GM18909 (cell line): Measurements from ENCODE around the gene SHLD1.
"Not testable (repeated sequence)": the region's sequence is repeated elsewhere in the genome, so short reads cannot be mapped to it uniquely, and the experiment has no call there.

Experiments
- ATAC-seq: cut with Tn5 transposase; IDR thresholded peaks from one replicate; pipeline ENCODE4 v1.9.1; 2021; ENCODE audit warnings: mild to moderate bottlenecking; ENCODE audit not compliant: unreplicated experiment, poor library complexity

SHLD1 gene, protein sequence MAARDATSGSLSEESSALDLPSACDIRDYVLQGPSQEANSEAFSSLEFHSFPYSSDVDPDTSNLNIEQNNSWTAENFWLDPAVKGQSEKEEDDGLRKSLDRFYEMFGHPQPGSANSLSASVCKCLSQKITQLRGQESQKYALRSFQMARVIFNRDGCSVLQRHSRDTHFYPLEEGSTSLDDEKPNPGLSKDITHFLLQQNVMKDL

DNA sequence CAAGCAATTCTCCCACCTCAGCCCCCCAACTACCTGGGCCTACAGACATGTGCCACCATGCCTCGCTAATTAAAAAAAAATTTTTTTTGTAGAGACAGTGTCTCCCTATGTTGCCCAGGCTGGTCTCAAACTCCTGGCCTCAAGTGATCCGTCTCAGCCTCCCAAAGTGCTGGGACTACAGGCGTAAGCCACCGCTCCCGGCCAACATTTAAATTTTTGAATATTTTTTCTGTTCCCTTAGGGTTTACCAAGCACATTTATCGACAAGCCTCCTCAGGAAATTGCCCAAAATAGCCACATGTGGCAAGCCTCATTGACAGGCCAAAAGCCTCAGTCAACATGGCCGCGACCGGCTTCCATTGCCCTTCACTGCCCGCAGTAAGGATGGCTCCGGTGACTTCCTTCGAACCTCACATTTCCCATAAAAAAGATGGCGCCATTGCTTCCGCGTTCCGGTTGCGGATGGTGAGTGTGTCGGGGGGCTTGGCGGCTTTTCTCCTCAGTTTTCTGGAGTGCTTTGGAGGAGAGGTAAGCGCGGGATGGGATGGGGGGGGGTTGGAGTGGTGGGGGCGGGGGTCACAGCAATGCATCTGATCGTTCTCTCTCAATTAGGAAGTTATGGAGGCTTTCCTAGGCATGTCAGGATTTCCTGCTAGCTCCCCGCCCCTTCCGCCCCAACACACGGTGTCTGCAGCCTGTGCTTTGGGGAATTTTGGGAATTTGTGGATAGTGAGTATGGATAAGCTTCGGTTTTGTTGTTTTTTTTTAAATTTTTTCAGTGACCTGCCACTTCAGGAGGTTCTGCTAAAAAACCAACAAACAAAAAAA, at the start of gene SHLD1:
Gene SHLD1, plus strand, starts transcription at position 450 of the 828 bp plus-strand sequence. CDS start 22,465 bp downstream, outside the sequence.
- peak; percentile 87 for ATAC-seq

DNA sequence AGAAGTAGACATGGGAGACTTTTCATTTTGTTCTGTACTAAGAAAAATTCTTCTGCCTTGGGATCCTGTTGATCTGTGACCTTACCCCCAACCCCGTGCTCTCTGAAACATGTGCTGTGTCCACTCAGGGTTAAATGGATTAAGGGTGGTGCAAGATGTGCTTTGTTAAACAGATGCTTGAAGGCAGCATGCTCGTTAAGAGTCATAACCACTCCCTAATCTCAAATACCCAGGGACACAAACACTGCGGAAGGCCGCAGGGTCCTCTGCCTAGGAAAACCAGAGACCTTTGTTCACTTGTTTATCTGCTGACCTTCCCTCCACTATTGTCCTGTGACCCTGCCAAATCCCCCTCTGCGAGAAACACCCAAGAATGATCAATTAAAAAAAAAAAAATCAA, 47.9 kb upstream of the SHLD1 start:
- not testable (repeated sequence) for ATAC-seq

DNA sequence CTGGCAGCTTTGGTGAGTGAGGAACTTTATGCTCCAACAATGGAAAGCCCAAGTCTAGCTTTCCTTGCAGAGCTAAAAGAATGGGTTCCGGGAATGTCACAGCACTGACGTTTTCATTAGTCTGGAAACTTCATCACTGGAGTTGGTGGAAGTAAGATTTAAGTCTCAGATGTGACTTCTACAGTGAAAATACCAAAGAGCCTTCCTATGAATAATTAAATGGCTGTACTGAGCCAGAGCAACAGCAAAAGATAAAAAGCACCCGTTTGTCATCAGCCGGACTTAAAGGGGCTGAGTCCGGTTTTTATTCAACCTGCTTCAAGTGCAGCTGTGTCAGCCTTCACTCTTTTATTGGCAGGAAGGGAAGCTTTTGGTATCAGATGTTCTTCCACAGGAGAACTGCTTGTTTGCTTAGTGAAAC, 46.5 kb upstream of the SHLD1 start:
- no peak for ATAC-seq

DNA sequence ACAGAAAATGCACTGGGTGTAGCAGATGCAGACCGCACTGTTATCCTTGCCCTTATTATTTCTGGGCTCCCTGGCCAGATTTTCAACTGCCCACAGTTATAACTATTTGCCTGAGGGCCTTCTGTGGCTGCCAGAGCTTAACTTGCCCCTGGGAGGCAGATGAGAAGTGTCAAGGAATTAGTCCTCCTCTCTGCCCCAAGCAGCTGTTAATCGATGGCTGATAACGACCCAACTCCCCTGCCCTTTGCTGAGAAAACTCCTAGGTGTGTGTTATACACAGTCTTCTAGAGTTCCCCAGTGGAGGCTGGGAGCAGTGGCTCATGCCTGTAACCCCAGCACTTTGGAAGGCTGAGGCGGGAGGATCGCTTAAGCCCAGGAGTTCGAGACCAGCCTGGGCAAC, 44.4 kb upstream of the SHLD1 start:
- no peak for ATAC-seq

DNA sequence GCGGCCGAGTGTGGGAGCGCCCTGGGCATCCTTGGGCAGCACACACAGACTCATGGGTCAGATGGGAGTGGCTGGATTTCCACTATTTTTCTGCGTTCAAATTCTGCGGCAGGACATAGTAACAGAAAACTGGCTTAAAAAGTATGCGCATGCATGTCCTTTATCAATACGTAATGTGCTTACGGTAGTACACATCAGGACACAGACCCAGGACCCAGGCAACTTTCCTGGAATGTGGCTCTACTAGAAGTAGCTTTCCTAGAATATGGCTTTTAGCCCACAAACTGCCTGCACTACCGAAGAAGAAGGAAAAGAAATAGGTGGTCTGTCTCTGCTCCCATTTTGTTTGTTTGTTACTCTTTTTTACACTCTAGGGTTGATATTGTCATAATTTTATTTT, 43.4 kb upstream of the SHLD1 start:
- no peak for ATAC-seq

DNA sequence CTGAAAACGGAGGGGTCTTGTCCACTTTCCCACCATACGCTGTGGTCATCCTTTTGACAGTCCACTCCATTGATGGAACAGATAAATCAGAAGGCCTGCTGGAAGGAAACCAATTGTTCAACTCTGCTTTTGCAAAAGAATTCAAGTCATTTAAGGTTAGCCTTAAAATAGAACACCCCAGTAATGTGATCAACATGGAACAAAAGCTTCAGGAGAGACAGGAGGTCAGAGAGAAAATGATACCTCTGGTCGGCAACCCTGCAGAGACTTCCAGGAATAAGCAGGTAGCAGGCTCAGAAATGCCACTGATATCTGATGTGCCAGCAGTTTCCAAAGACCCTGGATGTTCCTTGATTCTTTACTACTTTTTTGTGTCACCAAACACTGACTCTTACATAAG, 39.6 kb upstream of the SHLD1 start:
- ATAC-seq, result no peak

DNA sequence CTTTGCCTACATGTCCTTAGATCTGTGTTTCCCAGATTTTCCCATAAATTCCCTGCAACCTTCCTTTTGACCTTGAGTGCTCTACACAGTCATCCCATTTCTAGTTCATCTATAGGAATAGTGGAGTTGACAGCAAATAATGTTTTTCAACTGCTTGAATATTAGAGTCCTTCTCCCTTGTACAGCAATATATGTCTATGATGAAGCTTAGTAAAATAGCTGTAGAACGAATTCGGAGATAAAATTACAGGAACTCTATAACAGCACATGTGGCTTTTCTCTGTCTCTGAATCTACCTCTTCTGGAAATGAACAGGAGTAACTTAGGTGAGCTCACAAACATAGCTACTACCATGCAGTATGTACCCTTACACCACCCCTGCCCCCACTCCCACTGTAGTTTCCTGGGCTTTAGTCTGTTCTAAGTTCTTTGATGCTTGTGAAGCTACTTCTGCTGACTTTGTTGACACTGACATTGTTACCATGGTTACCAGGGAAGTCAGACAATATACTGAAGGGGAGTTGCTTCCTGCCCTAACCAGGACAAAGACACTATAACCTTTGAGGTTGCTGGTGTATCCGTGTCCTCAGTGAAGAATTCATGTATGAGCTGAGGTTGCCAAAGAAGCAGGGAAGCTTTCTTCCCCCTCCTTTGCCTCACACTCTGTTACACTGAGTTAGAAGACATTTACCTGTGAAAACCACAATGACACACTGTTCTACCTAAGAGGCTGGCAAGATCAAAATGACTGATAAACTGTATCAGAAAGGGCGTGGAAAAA, 35.8 kb upstream of the SHLD1 start:
- no peak for ATAC-seq

DNA sequence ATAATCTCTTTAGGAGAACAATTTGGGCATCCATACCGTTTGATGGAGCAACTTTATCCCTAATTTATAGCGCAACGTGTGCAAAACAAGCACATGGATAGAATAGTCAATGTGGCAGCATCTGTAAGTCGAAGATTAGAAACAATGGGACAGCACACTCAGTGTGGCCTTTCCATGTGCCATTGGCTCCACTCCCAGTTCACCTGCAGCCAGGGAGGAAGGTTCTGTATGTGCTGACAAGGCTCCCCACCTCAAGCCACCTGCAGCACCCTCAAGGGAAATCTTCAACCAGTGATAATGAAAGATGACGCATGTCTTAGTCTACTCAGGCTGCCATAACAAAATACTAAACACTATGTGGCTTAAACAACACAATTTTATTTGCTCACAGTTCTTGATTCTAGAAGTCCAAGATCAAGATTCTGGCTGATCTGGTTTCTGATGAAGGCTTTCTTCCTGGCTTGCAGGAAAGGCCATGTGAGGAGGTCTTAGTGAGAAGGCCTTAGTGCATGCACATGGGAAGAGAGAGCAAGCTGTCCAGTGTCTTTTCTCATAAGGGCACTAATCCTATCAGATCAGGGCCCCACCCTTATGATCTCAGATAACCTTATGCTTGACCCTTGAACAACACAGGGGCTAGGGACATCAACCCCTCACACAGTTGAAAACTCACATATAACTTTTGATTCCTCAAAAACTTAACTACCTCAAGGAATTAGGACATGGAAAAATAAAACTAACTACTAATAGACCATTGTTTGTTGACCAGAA, 34.9 kb upstream of the SHLD1 start:
- no peak for ATAC-seq

DNA sequence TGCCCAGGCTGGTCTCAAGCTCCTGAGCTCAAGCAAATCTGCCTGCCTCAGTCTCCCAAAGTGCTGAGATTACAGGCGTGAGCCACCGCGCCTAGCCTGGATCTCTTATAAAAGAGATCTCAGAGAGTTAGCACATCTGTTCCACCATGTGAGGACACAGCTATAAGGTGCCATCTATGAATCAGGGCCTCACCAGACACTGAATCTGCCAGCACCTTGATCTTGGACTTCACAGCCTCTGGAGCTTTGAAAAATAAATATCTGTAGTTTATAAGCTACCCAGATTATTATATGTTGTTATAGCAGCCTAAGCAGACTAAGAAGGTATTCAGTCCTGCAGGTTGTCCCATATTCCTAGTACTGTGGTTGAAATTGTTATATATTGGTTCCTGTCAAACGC, 33.2 kb upstream of the SHLD1 start:
- ATAC-seq, result no peak

DNA sequence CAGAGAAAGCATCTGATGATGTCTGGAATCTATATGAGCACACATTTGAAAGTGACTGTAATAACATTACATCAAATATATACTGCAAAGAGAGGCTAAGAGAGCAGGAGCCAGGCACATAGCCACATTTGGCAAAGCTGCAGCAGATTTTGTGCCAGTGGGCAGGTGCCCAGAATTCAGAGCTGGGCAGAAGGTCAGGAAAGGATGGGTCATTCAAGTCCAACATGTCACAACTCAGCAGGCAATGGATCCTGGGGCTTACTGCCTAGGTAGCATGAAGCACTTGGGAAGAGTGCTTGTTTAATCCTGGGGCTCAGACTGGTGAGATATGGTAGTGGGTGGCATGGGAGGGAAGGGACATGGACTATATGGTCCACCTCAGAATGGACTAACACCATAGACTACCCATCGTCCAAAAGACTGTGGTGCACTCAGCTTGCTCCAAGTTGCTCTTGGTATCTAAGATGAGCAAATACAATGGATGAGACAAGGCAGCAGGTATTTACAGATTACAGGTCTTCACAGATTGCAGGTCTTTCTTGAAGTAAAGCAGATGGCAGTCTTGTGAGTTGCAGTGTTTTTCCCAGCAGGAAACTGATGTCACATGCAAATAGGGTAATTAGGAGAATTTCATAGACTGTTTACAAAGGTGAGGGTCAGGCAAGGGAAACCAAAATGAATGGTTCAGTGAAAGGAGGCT, 31.2 kb upstream of the SHLD1 start:
- no peak for ATAC-seq

DNA sequence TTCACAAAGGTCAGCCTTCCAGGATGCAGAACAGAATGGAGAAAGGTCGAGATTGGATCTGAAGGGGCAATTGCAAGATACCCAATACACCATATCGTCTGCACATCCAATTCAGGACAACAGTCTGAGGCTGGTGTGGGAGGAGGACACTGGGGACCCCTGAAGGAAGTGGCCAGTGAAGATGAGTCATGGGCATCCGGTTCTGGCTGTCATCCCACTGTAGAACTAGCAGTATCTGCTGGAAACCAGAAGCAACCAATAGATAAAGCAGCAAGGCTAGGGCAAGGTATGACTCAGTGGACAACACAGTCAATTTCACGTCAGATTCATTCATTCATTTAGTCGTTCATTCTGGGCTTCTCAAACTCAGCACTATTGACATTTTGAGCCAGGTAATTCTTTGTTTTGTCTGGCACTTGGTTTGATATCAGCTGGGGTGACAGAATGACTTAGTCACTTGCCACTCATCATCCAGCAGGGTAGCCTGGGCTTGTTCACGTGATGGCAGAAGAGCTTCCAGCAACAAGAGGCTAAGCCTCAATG, 30.3 kb upstream of the SHLD1 start:
- no peak for ATAC-seq

DNA sequence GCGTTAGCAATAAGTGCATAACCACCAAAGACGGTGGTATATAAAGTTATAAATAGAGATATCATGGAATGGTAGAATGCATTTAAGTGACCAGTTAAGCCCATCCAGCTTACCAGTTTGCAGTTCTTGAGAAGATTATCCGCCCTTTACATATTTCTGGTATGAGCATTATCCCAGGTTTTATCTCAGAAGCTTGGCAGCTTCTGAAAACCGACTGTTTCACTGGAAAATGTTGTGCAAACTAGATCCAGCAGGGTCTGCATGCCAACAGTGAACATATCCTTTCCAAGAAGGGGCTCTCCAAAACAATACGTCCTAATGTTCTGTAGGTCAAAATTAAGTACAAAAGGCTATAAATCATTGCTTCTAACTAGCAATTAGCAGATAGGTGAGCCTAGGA, 29.5 kb upstream of the SHLD1 start:
- ATAC-seq, result no peak

DNA sequence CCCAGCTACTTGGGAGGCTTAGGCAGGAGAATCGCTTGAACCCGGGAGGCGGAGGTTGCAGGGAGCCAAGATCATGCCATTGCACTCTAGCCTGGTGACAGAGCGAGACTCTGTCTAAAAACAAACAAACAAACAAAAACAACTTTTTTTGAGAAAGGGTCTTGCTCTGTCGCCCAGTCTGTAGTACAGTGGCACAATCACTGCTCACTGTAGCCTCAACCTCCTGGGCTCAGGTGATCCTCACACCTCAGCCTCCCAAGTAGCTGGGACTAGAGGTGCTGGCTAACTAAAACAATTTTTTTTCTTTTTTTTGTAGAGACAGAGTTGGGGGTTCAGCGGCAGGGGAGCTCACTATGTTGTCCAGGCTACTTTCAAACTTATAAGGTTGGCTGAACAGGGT, 28.8 kb upstream of the SHLD1 start:
- not testable (repeated sequence) for ATAC-seq

DNA sequence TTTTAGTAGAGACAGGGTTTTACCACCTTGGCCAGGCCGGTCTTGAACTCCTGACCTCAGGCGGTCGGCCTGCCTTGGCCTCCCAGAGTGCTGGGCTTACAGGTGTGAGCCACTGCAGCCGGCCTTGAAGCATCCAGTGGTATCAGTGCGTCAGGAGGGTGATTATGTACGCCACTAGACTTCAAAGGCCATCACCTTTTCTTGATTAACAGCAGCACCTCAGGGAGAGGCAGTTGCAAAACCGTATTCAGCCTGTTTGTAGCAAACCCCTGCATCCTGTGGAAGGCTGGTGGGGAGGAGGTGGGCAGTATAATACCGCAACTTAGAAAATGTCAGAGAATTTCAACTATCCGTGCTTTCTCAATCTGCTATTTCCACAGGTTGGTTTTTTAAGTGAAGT, 27.3 kb upstream of the SHLD1 start:
- ATAC-seq, result no peak

DNA sequence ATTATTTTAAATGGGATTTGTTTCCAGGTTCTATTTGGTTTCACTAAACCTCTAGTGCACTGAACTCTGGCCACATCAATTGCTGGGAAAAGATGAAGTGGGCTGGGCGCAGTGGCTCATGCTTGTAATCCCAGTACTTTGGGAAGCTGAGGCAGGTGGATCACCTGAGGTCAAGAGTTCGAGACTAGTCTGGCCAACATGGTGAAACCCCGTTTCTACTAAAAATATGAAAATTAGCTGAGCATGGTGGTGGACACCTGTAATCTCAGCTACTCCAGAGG, 25.1 kb upstream of the SHLD1 start:
- not testable (repeated sequence) for ATAC-seq

DNA sequence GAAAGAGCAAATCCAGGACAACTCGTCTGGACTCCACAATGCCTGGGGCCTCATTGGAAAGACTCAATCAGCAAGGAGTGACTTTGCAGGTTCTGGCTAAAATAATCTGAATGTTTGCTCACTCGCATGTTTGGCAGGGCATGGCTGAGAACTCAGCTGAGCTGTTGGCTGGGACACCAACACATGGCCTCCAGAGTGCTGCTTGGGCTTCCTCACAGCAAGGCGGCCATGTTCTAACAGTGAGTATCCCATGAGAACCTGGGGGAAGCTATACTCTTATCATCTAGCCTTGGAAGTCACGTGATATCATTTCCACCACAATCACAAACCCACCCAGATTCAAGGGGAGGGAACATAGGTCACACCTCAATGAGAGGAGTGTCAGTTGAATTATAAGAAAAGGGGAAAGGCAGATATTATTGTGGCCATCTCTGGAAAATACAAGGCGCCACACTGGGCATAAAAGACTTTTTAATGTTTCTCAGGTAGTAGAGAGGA, 23.1 kb upstream of the SHLD1 start:
- ATAC-seq, result no peak

DNA sequence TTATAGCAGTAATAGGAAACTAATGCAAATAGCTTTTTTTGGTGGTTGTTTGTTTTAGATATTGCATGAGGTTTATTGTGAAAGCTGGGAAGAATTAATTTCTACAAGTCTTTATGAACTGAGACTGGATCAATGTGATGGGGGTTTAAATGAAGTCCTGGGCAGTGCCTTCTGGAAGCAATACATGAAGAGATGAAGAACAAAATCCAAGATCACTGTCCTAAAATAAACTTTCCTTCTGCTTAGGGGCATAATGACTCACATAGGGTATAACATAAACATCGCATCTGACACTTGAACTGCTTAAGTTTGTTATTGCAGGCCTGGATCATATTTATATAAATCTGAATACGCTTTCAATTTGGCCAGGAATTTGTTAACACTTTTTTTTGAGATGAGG, 20.9 kb upstream of the SHLD1 start:
- no peak for ATAC-seq

DNA sequence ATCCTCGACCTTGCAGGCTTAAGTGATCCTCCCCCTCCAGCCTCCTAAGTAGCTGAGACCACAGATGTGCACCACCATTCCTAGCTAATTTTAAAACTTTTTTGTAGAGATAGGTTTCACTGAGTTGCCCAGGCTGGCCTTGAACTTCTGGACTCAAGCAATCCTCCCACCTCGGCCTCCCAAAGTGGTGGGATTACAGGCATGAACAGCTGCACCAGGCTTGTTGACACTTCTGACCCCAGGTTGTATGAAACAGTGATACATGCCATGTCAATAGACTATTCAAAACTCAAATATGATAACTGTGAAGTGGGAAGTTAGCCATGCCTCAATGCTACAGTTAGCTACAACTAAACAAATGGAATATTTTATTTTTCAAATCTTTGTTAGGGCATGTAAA, 20.1 kb upstream of the SHLD1 start:
- ATAC-seq, result no peak

DNA sequence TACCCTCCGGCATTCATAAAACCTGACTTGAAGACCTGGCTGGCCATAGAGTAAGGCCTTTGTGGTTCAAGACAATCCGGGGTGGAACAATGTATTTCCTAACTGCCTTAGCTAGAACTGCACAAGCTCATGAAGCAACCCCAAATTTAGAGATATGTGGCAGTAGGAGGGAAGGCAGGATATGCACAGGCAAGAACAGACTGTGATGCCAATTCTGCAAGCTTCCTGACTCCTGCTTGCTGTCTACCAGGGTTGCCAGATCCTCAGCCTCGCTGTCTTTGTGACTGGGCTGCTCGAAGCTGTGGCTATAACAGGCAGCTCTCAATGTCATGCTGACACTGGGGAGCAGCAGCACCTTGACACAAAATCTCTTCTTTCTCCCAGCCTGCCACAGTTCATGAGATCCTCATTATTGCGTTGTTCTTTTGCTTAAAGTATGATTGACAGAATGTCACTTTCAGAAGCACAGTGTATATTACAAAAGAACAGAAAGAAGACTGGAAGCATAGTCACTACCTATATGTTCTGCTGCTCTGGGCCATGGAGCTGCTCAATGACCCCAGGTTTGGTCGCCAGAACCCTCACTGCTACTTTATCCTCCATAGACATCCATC, 18.3 kb upstream of the SHLD1 start:
- no peak for ATAC-seq
